Middle frontal gyrus (tissue), 1 donor: ENCODE data around the gene ATP9B.

Experiments used
- DNase-seq: peaks from one replicate; pipeline ENCODE4 v3.0.0-alpha.2; 2015; ENCODE audit warnings: low spot score; ENCODE audit errors: extremely low spot score

The ATP9B gene

DNA sequence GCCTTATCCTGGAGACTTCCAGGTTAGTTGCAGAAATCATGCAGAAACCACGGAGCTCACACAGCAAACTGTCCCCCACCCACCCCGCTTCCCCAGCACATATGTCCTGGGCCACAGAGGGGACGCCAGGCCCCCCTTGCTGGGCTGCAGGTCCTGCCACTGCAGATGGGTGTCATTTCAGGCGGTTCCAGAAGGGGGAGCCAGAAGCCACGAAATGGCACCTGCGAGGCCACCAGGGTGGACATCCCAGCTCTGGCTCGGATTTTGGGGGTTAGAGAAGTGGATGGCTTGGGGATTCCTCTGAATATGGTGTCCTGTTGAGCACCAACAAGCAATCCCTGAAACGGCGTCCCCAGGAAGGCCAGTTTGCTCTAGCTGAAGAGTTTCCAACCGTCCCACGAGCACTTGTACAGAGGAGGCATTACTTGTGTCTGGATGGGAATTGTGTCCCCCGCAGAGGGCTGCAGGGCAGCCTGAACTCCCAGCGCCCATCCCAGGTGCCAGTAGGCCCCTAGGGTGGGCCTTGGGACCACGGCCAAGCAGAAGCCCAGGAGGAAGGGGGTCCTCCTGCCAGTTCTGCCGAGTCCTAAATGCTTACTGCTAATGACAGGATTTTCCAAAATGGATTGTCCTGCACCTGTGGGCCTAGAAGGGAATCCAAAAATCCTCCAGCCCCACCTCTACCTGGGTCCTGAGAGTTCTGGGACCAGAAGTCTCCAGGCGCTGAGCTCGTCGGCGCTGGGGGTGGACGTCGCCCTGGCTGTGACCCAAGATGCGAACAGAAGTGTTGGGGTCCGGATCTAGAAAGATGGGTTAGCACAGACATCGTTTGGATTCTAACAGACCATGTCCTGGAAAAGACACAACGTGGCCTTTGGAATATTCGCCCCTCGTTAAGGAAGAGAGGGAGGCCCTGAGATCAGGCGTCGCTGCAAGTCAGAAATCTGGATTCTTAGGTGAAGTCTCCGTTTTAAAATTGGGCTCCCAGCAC is 311.9 kb downstream of the ATP9B start:
- DNase-seq = no peak

GRCh38 chr18:79381811-79382311 is 312.7 kb downstream of the ATP9B start:
- no peak for DNase-seq

DNA sequence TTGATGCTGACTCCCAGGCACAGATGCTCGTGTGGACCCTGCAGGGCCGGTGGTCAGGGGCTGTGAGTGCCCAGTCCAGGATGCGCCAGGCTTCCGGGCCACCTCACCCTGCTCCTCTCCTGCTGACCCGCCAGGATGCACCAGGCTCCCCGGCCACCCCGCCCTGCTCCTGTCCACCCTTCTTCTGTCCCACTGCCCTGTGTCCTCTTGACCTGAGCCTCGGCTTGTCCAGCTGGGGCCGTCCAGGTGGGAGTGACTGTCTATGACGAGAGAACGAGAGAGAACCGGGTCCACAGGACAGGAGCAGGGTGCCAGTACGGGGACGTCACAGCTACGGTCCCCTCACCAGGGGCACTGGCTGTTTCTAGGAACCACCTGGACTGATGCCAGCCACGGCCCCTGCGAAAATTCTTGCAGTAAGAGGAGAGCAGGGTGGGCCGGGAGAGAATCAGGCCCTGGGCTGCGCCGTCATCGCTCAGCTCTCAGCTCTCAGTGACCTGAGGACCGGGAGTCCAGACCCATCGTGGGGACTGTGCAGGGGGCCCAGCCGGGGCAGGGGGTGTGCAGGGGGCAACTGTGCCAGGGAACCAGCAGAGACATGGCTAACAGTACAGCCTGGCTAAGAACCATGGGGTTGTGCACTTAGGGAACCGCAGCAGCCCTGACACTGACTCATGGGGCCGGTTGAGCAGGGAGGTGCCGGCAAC is 313.6 kb downstream of the ATP9B start:
- no peak for DNase-seq

GRCh38 chr18:79383388-79384056 is 314.3 kb downstream of the ATP9B start:
- no peak for DNase-seq

- DNase-seq = no peak
Measured at GRCh38 chr18:79384151-79384807, 315.1 kb downstream of the ATP9B start.

- no peak for DNase-seq
Measured at GRCh38 chr18:79384834-79385233, 315.6 kb downstream of the ATP9B start.

- no peak for DNase-seq
Measured at GRCh38 chr18:79385326-79385707, 316.1 kb downstream of the ATP9B start.

DNA sequence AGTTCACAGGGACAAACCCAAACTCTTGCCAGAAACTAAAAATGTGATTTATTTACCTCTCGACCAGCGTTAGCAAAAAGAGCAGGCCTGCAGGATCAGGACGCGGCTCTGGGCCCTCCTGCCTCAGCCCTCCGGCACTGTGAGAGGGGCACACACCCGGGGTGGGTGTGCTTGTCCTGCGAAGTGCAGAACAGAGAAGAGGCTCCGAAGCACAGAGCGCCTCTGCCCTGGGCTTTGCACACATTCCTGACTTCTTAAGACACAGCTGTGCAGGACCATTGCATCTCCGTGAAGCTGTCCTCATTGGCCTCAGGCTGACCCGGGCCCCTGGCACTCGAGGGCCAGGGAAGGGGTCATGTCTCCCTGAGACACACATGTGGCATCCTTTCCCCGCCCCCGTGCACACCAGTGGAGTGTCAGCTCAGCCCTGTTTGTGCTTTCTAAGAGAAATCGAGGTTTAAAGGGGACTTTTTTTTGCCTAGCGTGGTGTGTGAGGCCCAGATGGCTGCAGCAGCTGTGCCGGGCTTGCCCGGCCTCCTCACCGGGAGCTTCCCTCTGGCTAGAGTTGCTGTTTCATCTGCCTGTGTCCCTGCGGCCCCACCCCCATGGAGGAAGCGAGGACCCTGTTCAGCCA is 316.6 kb downstream of the ATP9B start:
- DNase-seq = no peak

DNA sequence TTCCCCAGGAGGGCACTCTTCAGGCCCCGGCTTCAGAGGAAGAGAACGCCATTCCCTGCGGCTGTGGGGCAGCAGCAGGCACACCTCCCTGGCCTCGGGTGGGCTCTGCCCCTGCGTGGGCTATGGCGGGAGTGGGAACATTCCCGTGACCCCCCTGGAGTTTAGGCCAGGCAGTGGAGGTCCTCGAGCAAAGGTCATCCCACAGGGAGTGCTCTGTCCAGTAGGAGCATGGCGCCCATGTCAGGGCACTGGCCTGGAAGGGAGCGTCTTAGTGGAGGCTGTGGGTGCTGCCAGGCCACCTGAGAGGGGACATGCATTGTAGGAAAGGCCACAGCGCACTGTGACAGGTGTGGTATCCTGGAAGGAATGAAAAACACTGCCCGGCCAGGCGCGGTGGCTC is 317.4 kb downstream of the ATP9B start:
- no peak for DNase-seq

GRCh38 chr18:79387214-79387613 is 318.0 kb downstream of the ATP9B start:
- DNase-seq = no peak

GRCh38 chr18:79387615-79388014 is 318.4 kb downstream of the ATP9B start:
- no peak for DNase-seq

DNA sequence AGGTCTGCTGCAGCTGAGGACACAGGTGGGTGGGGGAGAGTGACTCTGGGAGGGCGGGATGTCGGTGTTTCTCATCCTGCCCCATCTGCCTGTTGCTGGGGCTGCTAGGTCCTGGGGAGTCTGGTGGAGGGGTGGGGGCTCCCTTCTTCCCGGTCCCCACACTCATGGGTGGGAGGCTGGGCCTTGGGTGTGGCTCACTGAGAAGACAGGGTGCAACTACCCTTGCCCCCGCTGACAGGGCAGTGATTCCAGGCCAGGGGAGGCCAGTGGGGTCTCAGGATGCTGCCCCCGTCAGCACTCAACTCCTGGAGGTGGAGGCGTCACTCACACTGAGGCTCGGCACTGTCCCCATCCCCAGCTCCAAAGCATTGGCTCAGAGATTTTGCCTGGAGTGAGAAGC is 318.8 kb downstream of the ATP9B start:
- no peak for DNase-seq

- no peak for DNase-seq
Measured at GRCh38 chr18:79389689-79390088, 320.5 kb downstream of the ATP9B start.

DNA sequence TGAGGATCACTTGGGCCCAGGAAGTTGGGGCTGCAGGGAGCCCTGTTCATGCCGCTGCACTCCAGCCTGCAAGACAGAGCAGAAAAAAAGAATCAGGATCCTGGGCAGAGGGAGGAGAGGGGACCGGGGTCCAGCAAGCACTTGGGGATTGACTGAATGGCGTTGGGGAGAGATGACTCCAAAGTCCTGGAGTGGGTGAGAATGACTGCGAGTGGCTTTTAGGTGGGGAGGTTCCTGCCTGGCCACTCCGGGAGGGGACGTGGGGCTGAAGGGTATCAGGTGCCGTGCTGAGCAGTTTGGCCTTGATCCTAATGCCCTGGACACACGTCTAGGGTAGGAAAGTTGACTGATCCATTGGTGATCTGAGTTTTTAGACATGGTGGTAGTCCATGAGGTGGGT is 323.0 kb downstream of the ATP9B start:
- DNase-seq = no peak

DNA sequence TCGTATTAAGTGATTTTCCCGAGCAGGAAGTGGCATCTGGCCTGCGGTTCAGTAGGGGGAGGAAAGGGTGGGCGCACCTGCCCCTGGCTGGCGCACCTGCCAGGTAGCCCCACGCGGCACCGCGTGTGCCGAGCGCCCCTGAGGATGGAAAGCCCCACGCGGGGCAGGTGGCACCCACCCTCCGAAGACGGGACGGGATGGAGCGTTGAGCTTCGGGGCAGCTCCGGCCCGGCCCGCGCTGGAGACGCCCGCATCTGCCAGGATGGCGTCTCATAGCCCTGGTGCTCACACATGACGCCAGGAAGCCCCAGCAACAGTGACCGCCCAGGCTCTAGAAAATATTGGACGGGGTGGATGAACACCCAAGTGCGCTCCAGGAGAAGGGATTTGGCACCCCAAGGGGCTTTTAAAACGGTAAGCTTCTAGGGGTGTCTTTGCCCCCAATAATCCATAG is 324.0 kb downstream of the ATP9B start:
- DNase-seq = no peak

DNA sequence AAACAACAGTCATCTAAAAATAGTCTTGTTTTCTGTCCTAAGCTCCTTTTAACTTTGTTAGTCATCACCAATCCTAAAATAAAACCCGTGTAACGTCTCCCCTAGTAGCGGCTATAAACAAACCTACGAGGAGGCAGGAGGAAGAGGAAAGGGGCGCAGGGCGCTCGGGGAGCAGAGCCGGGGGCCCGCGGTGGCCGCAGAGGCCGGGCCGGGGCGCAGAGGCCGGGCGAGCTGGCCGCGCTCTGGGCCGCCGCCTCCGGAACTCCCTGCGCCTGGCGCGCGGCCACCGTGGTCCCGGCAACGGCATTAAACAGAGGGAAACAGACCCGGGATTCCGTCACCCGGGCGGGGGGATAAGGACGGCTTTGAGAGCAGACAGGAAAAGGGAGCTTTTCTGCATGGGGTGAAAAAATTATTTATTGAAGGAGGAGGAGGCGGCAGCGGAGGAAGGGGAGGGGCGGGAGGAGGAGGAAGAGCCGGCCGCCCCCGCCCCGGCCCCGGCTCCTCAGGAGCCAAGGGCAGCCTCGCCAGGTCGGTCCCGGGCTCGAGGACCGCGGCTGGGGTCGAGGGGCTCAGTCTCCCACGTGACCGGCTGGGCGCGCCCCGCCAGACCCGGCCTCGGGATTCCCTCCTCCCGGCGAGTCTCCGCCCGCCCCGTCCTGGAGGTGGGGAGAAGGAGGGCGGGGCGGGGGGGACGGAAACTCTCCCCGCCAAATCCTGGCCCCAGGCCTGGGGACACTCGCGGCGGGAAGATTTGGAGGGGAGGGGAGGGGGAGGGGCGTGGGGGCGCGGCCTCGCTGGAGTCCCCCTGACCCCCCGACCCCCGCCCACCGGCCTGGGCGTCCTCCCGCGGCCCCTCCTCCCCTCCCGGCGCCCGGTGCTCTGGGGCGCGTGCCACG is 324.7 kb downstream of the ATP9B start:
- DNase-seq = no peak

GRCh38 chr18:79394534-79395307 is 325.5 kb downstream of the ATP9B start:
- no peak for DNase-seq

GRCh38 chr18:79395308-79395640 is 326.1 kb downstream of the ATP9B start:
- no peak for DNase-seq
